K562 (cell line): ENCODE measurements around the gene XIRP1. TPM values are rescaled to one million over a fixed set of nuclear protein-coding genes. Genes with fewer than 3 reads are reported as not detected.
A peak's percentile ranks its signal among the peaks of the same experiment; 100 is the strongest.

Source experiments
- ATAC-seq: fragments of 200-7000 bp; cut with Tn5 transposase; 3 replicates; pipeline ENCODE4 v1.9.1; 2020; ENCODE audit warnings: moderate library complexity
- BruUV-seq: library from RNA; stranded (reverse); fragments of 400-500 nt; replicated peaks from 2 replicates; lab custom pipeline; 2021; lab: Mats Ljungman, UMichigan
- CTCF ChIA-PET: fragments of 300-600 bp; formaldehyde crosslinking; extraction: SDS; loops from one replicate; lab custom pipeline; 2021; ENCODE audit warnings: low intra/inter-chr PET ratio; lab: Yijun Ruan, JAX
- POLR2A ChIA-PET: fragments of 300-600, 350-650 bp; sonication (Branson Sonifier 250); formaldehyde crosslinking; extraction: SDS; loops from one replicate; lab custom pipeline; 2021; ENCODE audit warnings: antibody characterized with exemption, inconsistent platforms; lab: Yijun Ruan, JAX
- DNase-seq, 4 experiments: peaks; one replicate each; pipeline versions ENCODE4 v3.0.0 to v3.0.0-alpha.2; 2011 to 2018; ENCODE audit warnings: low spot score in 3 of 4, mixed read lengths in 3 of 4; ENCODE audit errors: extremely low read depth in 1 of 4
- FAIRE-seq: peaks from 2 replicates; lab custom pipeline; 2011; peaks lifted over from hg19 to GRCh38; lab: Jason Lieb, UNC
- H2AFZ ChIP-seq: 2 replicates; pipeline ENCODE4 v1.6.0; 2011; ENCODE audit warnings: low read depth, low read length, control low read depth, inconsistent platforms
- H3K27ac ChIP-seq: fragments of 200-600 bp; 3 replicates; pipeline ENCODE4 v1.8.0; 2011; ENCODE audit warnings: low read depth, mild to moderate bottlenecking, control low read depth, inconsistent platforms, low read length, moderate library complexity, mixed read lengths; ENCODE audit errors: extremely low read depth
- H3K27me3 ChIP-seq, 2 experiments: fragments of 300-600 bp in 1 of 2; 2 replicates in 1 of 2; 3 replicates in 1 of 2; pipeline versions ENCODE4 v1.6.0 to v1.8.0; 2011; ENCODE audit warnings: inconsistent platforms in 2 of 2, low read length in 2 of 2, mild to moderate bottlenecking in 1 of 2, mixed read lengths in 1 of 2, moderate library complexity in 1 of 2; ENCODE audit not compliant: control insufficient read depth in 2 of 2, insufficient read depth in 2 of 2
- H3K36me3 ChIP-seq: fragments of 300-600 bp; 3 replicates; pipeline ENCODE4 v1.8.0; 2011; ENCODE audit warnings: mild to moderate bottlenecking, low read length, inconsistent platforms; ENCODE audit not compliant: control insufficient read depth, insufficient read depth
- H3K4me1 ChIP-seq, 2 experiments: fragments of 200-600 bp in 1 of 2; replicated peaks in 1 of 2; 2 replicates in 1 of 2; 3 replicates in 1 of 2; pipeline versions ENCODE4 v1.5.1 to v1.8.0; 2011; ENCODE audit warnings: inconsistent platforms in 2 of 2, low read length in 2 of 2, mild to moderate bottlenecking in 1 of 2, mixed read lengths in 1 of 2, moderate library complexity in 1 of 2; ENCODE audit not compliant: control insufficient read depth in 2 of 2, insufficient read depth in 2 of 2
- H3K4me2 ChIP-seq: 2 replicates; pipeline ENCODE4 v1.6.1; 2011; ENCODE audit warnings: low read length, control low read depth, inconsistent platforms, mixed read lengths; ENCODE audit not compliant: insufficient read depth
- H3K4me3 ChIP-seq: fragments of 200-600 bp; sonication (generic), shearing (Covaris generic); 2 replicates; pipeline ENCODE4 v1.5.1; 2016; ENCODE audit warnings: control low read depth, inconsistent platforms
- H3K79me2 ChIP-seq: fragments of 200-600 bp; 3 replicates; pipeline ENCODE4 v1.8.0; 2011; ENCODE audit warnings: low read length, inconsistent platforms; ENCODE audit not compliant: control insufficient read depth, insufficient read depth
- H3K9ac ChIP-seq, 2 experiments: 2 replicates each; pipeline versions ENCODE4 v1.6.0 to v1.6.1; 2011; ENCODE audit warnings: low read depth in 2 of 2, low read length in 2 of 2, control low read depth in 1 of 2, inconsistent platforms in 1 of 2, mild to moderate bottlenecking in 1 of 2, mixed read lengths in 1 of 2; ENCODE audit not compliant: insufficient read depth in 1 of 2
- H3K9me1 ChIP-seq: one replicate; pipeline ENCODE4 v1.6.0; 2011; ENCODE audit warnings: inconsistent platforms, mild to moderate bottlenecking, low read length, moderate library complexity; ENCODE audit not compliant: control insufficient read depth, insufficient read depth
- H3K9me3 ChIP-seq: replicated peaks from 2 replicates; pipeline ENCODE4 v1.5.1; 2011; ENCODE audit warnings: low read depth, low read length, inconsistent platforms; ENCODE audit not compliant: control insufficient read depth, insufficient read depth
- H4K20me1 ChIP-seq: replicated peaks from 2 replicates; pipeline ENCODE4 v1.6.1; 2011; ENCODE audit warnings: low read length, inconsistent platforms, mixed read lengths; ENCODE audit not compliant: control insufficient read depth, insufficient read depth
- CEBPG ChIP-seq, 3 experiments: fragments of 200-800 bp in 1 of 3; sonication (Bioruptor generic) in 1 of 3; sonication (generic) in 1 of 3; formaldehyde crosslinking in 1 of 3; IDR thresholded peaks in 2 of 3; conservative IDR thresholded peaks in 1 of 3; 2 replicates each; pipeline versions ENCODE4 v1.6.1 to v1.8.0; 2016 to 2022; ENCODE audit warnings: missing compliant biosample characterization in 2 of 3, missing genetic modification characterization in 2 of 3, mild to moderate bottlenecking in 1 of 3, missing genetic modification reagents in 1 of 3
- FOSL1 ChIP-seq: fragments of 200-800 bp; sonication (Bioruptor generic); conservative IDR thresholded peaks from 2 replicates; pipeline ENCODE4 v1.6.1; 2016; ENCODE audit warnings: missing genetic modification characterization, missing compliant biosample characterization
- LARP7 ChIP-seq: fragments of 450-650 bp; IDR thresholded peaks from 2 replicates; pipeline ENCODE4 v1.6.1; 2016
- MECOM ChIP-seq: fragments of 250-450 bp; sonication (Bioruptor Pico); IDR thresholded peaks from 2 replicates; pipeline ENCODE4 v1.8.0; 2022; ENCODE audit warnings: inconsistent platforms
- MEIS2 ChIP-seq: fragments of 450-650 bp; IDR thresholded peaks from 2 replicates; pipeline ENCODE4 v1.6.1; 2014; ENCODE audit warnings: mild to moderate bottlenecking; ENCODE audit not compliant: partially characterized antibody
- SRSF9 ChIP-seq: fragments of 200-400 bp; formaldehyde crosslinking; IDR thresholded peaks from 2 replicates; pipeline ENCODE4 v1.6.1; 2017; ENCODE audit warnings: low read depth, low read length, borderline replicate concordance
- WGBS: fragments of 100-300 bp; shearing (Covaris generic); methylation state at CpG from one replicate; pipeline ENCODE4 v1.1.6; 2016; ENCODE audit warnings: low coverage, mixed read lengths; ENCODE audit not compliant: insufficient coverage; ENCODE audit errors: missing lambda C conversion rate; 5-methylcytosine and 5-hydroxymethylcytosine counted together
- in situ Hi-C: fragments of 300-500 bp; cut with MboI; formaldehyde crosslinking; loops from 4 replicates; pipeline ENCODE4 v1.15.0; 2018; ENCODE audit warnings: inconsistent platforms, mixed read lengths
- intact Hi-C: fragments of 100-400 bp; cut with micrococcal nuclease; formaldehyde crosslinking; loops from 2 replicates; pipeline ENCODE4 v1.14.2; 2022
- polyA plus RNA-seq, 8 experiments: library from polyadenylated mRNA; depleted of rRNA in 4 of 8; stranded (reverse) in 5 of 8; unstranded in 3 of 8; fragments of >200 nt; fragmentation: Nextera tagmentation in 2 of 8; fragmentation: Illumina TruSeq in 1 of 8; extraction: Ambion mirVana in 2 of 8; extraction: Trizol in 1 of 8; gene quantifications; 2 replicates each; pipeline versions ENCODE4 v1.2.1 to v1.2.3, GENCODE V29; 2011 to 2014; ENCODE audit warnings: inconsistent platforms in 1 of 8, missing spikeins in 1 of 8
- total RNA-seq, 7 experiments: library from RNA; depleted of rRNA in 6 of 7; stranded (reverse); fragments of >200 nt in 6 of 7; fragmentation: Illumina TruSeq in 2 of 7; extraction: Trizol in 2 of 7; gene quantifications; 2 replicates each; pipeline versions ENCODE4 v1.2.1 to v1.2.3, GENCODE V29; 2011 to 2021; ENCODE audit warnings: low replicate concordance in 1 of 7
- TF ChIP-seq, protein P1 (sequence below): fragments of 200-800 bp; sonication (Bioruptor generic); IDR thresholded peaks from 2 replicates; pipeline ENCODE4 v1.6.1; 2017; ENCODE audit warnings: missing genetic modification characterization, missing compliant biosample characterization
- TF ChIP-seq, protein P2 (sequence below), 2 experiments: IDR thresholded peaks in 1 of 2; conservative IDR thresholded peaks in 1 of 2; 2 replicates each; pipeline ENCODE4 v1.6.1; 2016; ENCODE audit warnings: low read depth in 2 of 2, mild to moderate bottlenecking in 1 of 2, missing compliant biosample characterization in 1 of 2, missing genetic modification characterization in 1 of 2, moderate library complexity in 1 of 2

Gene XIRP1
- total and polyA plus RNA-seq, 9 of the 15 experiments (the other 6 are each of a cell fraction or from before 2014, with no cell fraction given) = 0.03 to 0.27 (median 0.08) TPM; not detected in 3

DNA sequence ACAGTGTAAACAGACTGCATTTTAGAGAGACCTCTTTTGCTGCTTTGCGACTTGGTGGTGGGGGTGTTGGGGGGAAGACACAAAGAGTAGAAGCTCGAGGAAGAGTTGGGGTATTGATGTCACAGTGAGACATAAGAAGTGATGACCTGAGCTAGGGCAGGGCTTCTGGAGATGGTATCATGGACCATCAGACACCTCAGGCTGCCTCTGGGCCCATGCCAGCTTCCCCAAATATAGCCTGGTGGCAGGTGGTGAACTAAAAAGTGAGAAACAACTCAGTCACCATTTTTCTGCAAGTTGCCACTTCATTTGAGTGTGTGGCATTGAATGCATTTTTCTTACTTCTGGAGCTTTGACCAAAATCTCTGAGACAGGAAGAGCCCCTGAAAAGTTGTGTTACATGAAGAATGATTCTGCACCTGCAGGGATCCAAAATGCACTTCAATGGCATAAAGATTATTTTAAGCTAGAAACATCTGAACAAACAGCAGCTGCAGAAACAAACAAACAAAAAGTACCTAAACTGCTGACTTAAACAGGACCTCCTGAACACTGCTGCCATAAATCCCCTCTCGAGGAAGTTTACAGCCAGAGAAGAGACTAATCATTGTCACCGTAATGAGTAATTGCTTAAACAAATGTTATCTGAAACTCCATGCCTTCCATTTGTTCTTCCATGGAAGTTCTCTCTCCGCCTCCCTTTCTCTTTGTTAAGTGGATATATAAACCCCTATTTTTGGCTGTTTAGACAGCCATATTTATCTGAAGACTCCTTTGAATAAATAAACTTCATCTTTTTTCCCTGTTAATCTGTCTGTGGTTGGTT, 15.2 kb upstream of the XIRP1 start:
- H3K9ac ChIP-seq = no peak overlapping the region
- CTCF ChIA-PET = interaction anchor here (0.7 kb wide), 1 partner anchor 14 kb away, joined by 3 read pairs; no protein-coding TSS in a partner anchor
- no peaks in the 10 kb centered on the region for H3K79me2 ChIP-seq
- H4K20me1 ChIP-seq = no peaks in the 10 kb centered on the region
- H2AFZ ChIP-seq = no peak overlapping the region
- no peaks in the 10 kb centered on the region for H3K9me1 ChIP-seq
- in situ Hi-C loops = no loop called here
- no peak overlapping the region for H3K4me3 ChIP-seq
- H3K27ac ChIP-seq = no peak overlapping the region
- intact Hi-C loops = loop anchor here (1.0 to 5.0 kb wide), 3 partner anchors 80 to 170 kb away; no protein-coding TSS in a partner anchor
- H3K27me3 ChIP-seq = peaks cover 36 to 46% of the 10 kb centered on the region in 2 experiments
- ATAC-seq (no peak), DNase-seq (no peak), FAIRE-seq (no peak)
- H3K4me1 ChIP-seq = no peaks in the 10 kb centered on the region
- no peaks in the 10 kb centered on the region for H3K36me3 ChIP-seq
- no peak overlapping the region for H3K4me2 ChIP-seq
- 0% methylated on average over 5 of the region's 5 CpGs for WGBS
- H3K9me3 ChIP-seq = no peaks in the 10 kb centered on the region
- POLR2A ChIA-PET = interaction anchor here (1.1 kb wide), 1 partner anchor 11 kb away, joined by 3 read pairs; no protein-coding TSS in a partner anchor
- no TSS peak for BruUV-seq
- TF ChIP-seq LARP7 = no peak
- TF ChIP-seq, protein P1, sequence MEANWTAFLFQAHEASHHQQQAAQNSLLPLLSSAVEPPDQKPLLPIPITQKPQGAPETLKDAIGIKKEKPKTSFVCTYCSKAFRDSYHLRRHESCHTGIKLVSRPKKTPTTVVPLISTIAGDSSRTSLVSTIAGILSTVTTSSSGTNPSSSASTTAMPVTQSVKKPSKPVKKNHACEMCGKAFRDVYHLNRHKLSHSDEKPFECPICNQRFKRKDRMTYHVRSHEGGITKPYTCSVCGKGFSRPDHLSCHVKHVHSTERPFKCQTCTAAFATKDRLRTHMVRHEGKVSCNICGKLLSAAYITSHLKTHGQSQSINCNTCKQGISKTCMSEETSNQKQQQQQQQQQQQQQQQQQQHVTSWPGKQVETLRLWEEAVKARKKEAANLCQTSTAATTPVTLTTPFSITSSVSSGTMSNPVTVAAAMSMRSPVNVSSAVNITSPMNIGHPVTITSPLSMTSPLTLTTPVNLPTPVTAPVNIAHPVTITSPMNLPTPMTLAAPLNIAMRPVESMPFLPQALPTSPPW (CRISPR knock-in tag) = 0 out of 2 replicates have a peak, but pooled peaks have one; percentile 37
- peak; percentile 44 for TF ChIP-seq FOSL1 (tag)
- no peak for TF ChIP-seq SRSF9
- TF ChIP-seq MEIS2 = peak; percentile 84
- no peak for TF ChIP-seq CEBPG (CRISPR knock-in tag; IDR thresholded peaks at IDR 0.05)
- 0 out of 4 replicates have a peak, but pooled peaks of 1 of the 2 experiments have one; percentile 11 for TF ChIP-seq CEBPG (tag; conservative IDR thresholded peaks at IDR 0.05 in 1 of 2, IDR thresholded peaks at IDR 0.05 in 1 of 2)
- TF ChIP-seq, protein P2, sequence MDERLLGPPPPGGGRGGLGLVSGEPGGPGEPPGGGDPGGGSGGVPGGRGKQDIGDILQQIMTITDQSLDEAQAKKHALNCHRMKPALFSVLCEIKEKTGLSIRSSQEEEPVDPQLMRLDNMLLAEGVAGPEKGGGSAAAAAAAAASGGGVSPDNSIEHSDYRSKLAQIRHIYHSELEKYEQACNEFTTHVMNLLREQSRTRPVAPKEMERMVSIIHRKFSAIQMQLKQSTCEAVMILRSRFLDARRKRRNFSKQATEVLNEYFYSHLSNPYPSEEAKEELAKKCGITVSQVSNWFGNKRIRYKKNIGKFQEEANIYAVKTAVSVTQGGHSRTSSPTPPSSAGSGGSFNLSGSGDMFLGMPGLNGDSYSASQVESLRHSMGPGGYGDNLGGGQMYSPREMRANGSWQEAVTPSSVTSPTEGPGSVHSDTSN (CRISPR knock-in tag; IDR thresholded peaks at IDR 0.05; ENCODE audit: low read depth) = no peak
- TF ChIP-seq, protein P2 (tag; conservative IDR thresholded peaks at IDR 0.05; ENCODE audit: low read depth) = peak; percentile 92
- peak; percentile 78; the same call in 1 of the 2 replicates for TF ChIP-seq MECOM (CRISPR knock-in tag)
